Upper lobe of left lung (tissue), 6 donors: ENCODE measurements around the gene KCNC1. TPM values are rescaled to one million over a fixed set of nuclear protein-coding genes. Genes with fewer than 3 reads are reported as not detected.

Experiments used
- ATAC-seq, 2 donors: fragments of 200-7000 bp; cut with Tn5 transposase; one replicate each; pipeline ENCODE4 v1.9.1; 2022; ENCODE audit warnings: mild to moderate bottlenecking in 2 of 2, moderate library complexity in 2 of 2; ENCODE audit not compliant: low FRiP score in 2 of 2
- DNase-seq, 2 donors: peaks; one replicate each; pipeline ENCODE4 v3.0.0-alpha.2; 2019 to 2020
- H3K27ac ChIP-seq, 4 donors: fragments of 200-600 bp; sonication (generic); one replicate each; pipeline ENCODE4 v1.5.1; 2016 to 2019
- H3K27me3 ChIP-seq, 4 donors: fragments of 200-600 bp; sonication (generic); one replicate each; pipeline ENCODE4 v1.5.1; 2017 to 2019
- H3K36me3 ChIP-seq, 4 donors: fragments of 200-600 bp; sonication (generic); one replicate each; pipeline ENCODE4 v1.5.1; 2016 to 2019
- H3K4me1 ChIP-seq, 4 donors: fragments of 200-600 bp; sonication (generic); one replicate each; pipeline ENCODE4 v1.5.1; 2018 to 2019
- H3K4me3 ChIP-seq, 4 donors: fragments of 200-600 bp; sonication (generic); one replicate each; pipeline ENCODE4 v1.5.1; 2017 to 2019; ENCODE audit warnings: mild to moderate bottlenecking in 2 of 4, moderate library complexity in 1 of 4
- H3K9me3 ChIP-seq, 4 donors: fragments of 200-600 bp; sonication (generic); one replicate each; pipeline ENCODE4 v1.5.1; 2018 to 2019
- CTCF ChIP-seq, 6 experiments: fragments of 450-650 bp in 4 of 6; fragments of 200-600 bp in 2 of 6; sonication (generic) in 2 of 6; IDR thresholded peaks; one replicate each; pipeline ENCODE4 v1.5.1; 2016 to 2019; ENCODE audit warnings: antibody characterized with exemption in 6 of 6
- EP300 ChIP-seq, 4 donors: sonication (generic); formaldehyde crosslinking; IDR thresholded peaks; one replicate each; pipeline ENCODE4 v1.5.1; 2017; ENCODE audit warnings: antibody characterized with exemption in 4 of 4, control low read depth in 2 of 4
- POLR2A ChIP-seq, 4 donors: fragments of 450-650 bp; IDR thresholded peaks; one replicate each; pipeline ENCODE4 v1.5.1; 2016 to 2017; ENCODE audit warnings: antibody characterized with exemption in 4 of 4, mild to moderate bottlenecking in 2 of 4
- POLR2AphosphoS5 ChIP-seq, 2 donors: sonication (generic); formaldehyde crosslinking; IDR thresholded peaks; one replicate each; pipeline ENCODE4 v1.5.1; 2017; ENCODE audit warnings: antibody characterized with exemption in 2 of 2
- WGBS, 2 donors: methylation state at CpG; one replicate each; pipeline ENCODE4 v1.1.5; 2017 to 2018; 5-methylcytosine and 5-hydroxymethylcytosine counted together
- total RNA-seq, 6 donors: library from RNA; depleted of rRNA in 4 of 6; stranded (reverse); fragments of >200 nt in 4 of 6; gene quantifications; one replicate each; pipeline versions ENCODE4 v1.1.0 to v1.2.1, GENCODE V29; 2016 to 2021
- donor health status: DM: no; HTN: no; CAD: no; lungs with moderate emphysema.
- donor health status: DM: no; HTN: yes; CAD: no; lungs with severe emphysema.

Gene KCNC1
- total RNA-seq, 6 donors from 2014 or later = not detected

GRCh38 chr11:17783878-17784277, 49.3 kb downstream of the KCNC1 start:
- TF ChIP-seq POLR2A (IDR thresholded peaks at IDR 0.05) (no peak), EP300 (IDR thresholded peaks at IDR 0.05) (no peak), CTCF (IDR thresholded peaks at IDR 0.05) (no peak), POLR2AphosphoS5 (IDR thresholded peaks at IDR 0.05) (no peak)
- no peaks in the 10 kb centered on the region for H3K4me1 ChIP-seq
- no peak for DNase-seq
- H3K27me3 ChIP-seq = no peaks in the 10 kb centered on the region
- H3K27ac ChIP-seq = no peak overlapping the region
- no peaks in the 10 kb centered on the region for H3K36me3 ChIP-seq
- H3K4me3 ChIP-seq = no peak overlapping the region
- 89% methylated on average over 3 to 4 of the region's 4 CpGs for WGBS, 2 donors
- no peak for ATAC-seq
- H3K9me3 ChIP-seq = no peaks in the 10 kb centered on the region

GRCh38 chr11:17786824-17787525, 52.4 kb downstream of the KCNC1 start:
- Histone ChIP-seq H3K4me1 (no peaks in the 10 kb centered on the region), H3K36me3 (no peaks in the 10 kb centered on the region), H3K4me3 (no peak overlapping the region), H3K9me3 (no peaks in the 10 kb centered on the region), H3K27me3 (no peaks in the 10 kb centered on the region), H3K27ac (no peak overlapping the region)
- WGBS, 2 donors = 86 to 93% methylated on average over 13 to 14 of the region's 14 CpGs
- ATAC-seq = no peak
- TF ChIP-seq EP300 (IDR thresholded peaks at IDR 0.05) (no peak), CTCF (IDR thresholded peaks at IDR 0.05) (no peak), POLR2A (IDR thresholded peaks at IDR 0.05) (no peak), POLR2AphosphoS5 (IDR thresholded peaks at IDR 0.05) (no peak)
- DNase-seq = no peak

- ATAC-seq (no peak), DNase-seq (peak in 1 of 2 donors; percentile 22)
- no peaks in the 10 kb centered on the region for H3K4me1 ChIP-seq
- 89 to 96% methylated on average over 2 to 5 of the region's 5 CpGs for WGBS, 2 donors
- no peak overlapping the region for H3K27ac ChIP-seq
- no peaks in the 10 kb centered on the region for H3K9me3 ChIP-seq
- no peaks in the 10 kb centered on the region for H3K36me3 ChIP-seq
- H3K4me3 ChIP-seq = no peak overlapping the region
- H3K27me3 ChIP-seq = no peaks in the 10 kb centered on the region
- TF ChIP-seq EP300 (IDR thresholded peaks at IDR 0.05) = no peak
- no peak for TF ChIP-seq POLR2AphosphoS5 (IDR thresholded peaks at IDR 0.05)
- no peak for TF ChIP-seq POLR2A (IDR thresholded peaks at IDR 0.05)
- TF ChIP-seq CTCF (IDR thresholded peaks at IDR 0.05) = no peak
Observed at GRCh38 chr11:17788084-17788483, 53.5 kb downstream of the KCNC1 start.

GRCh38 chr11:17790453-17790852, 55.9 kb downstream of the KCNC1 start:
- ATAC-seq = no peak

More at GRCh38 chr11:17790453-17790852, 55.9 kb downstream of the KCNC1 start:
- H3K36me3 ChIP-seq = no peaks in the 10 kb centered on the region
- no peak for DNase-seq
- 91 to 97% methylated on average over 1 of the region's 1 CpG for WGBS, 2 donors
- H3K9me3 ChIP-seq = no peaks in the 10 kb centered on the region
- H3K4me1 ChIP-seq = no peaks in the 10 kb centered on the region
- TF ChIP-seq EP300 (IDR thresholded peaks at IDR 0.05) (no peak), POLR2AphosphoS5 (IDR thresholded peaks at IDR 0.05) (no peak), POLR2A (IDR thresholded peaks at IDR 0.05) (no peak), CTCF (IDR thresholded peaks at IDR 0.05) (no peak)
- H3K27me3 ChIP-seq = no peaks in the 10 kb centered on the region
- H3K4me3 ChIP-seq = no peak overlapping the region
- no peak overlapping the region for H3K27ac ChIP-seq
